ENCODE results near the gene TNS3. TPM values are rescaled to one million over a fixed set of nuclear protein-coding genes. Genes with fewer than 3 reads are reported as not detected.

Gene TNS3
- total RNA-seq, 1 experiment from 2014 or later, result 143 TPM

DNA sequence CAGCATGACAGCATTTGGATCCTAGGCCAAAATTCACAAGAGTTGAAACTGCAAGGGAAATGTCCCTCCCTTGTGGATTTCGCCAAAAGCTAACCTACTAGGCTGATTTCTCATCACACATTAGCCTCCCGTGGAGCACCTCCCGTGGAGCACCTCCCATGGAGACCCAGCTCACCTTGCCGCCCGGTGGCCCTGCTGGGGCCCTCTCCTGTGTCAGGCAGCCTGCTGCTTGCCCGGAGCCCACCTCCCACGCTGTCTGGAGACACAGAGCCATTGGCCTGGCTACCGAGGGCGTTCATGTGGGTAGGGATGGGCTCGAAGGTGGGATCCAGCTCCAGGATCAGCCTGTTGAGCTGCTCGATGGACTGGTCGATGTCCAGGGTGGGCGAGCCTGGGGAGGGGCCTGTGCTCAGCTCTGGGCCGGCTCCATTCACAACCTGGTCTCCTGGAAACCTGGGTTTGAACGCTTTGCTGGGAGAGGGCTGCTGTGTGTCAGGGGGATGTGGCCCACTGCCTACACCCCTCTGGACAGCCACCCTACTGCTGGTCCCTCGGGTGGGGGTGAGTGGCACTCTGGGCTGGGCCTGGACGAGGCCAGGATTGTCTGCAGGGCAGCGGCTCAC, 213.6 kb downstream of the TNS3 start:
- H3K4me2 ChIP-seq, result no peak overlapping the region
- H3K27ac ChIP-seq, result no peak overlapping the region
- peaks cover 57% of the 10 kb centered on the region; the same call in 1 of the 2 replicates for H3F3A ChIP-seq (ENCODE audit: insufficient read depth, low read depth)
- H3K9me3 ChIP-seq (ENCODE audit: insufficient read depth, low read depth), result no peaks in the 10 kb centered on the region
- ChIA-PET CTCF (no interaction called here), POLR2A (ENCODE audit: unreplicated experiment) (no interaction called here)
- peaks cover 66% of the 10 kb centered on the region for H3K36me3 ChIP-seq (ENCODE audit: low read depth)
- peaks cover 100% of the 10 kb centered on the region for H4K20me1 ChIP-seq (ENCODE audit: insufficient read depth)
- no peaks in the 10 kb centered on the region for H3K27me3 ChIP-seq (ENCODE audit: insufficient read depth, low read depth)
- BruUV-seq (replicated peaks), result no TSS peak
- H3K79me2 ChIP-seq (ENCODE audit: low read depth), result peaks cover 89% of the 10 kb centered on the region
- no peak overlapping the region for H3K4me3 ChIP-seq
- no peak for DNase-seq
- no peaks in the 10 kb centered on the region for H3K9me2 ChIP-seq (ENCODE audit: insufficient read depth)
- intact Hi-C loops (cut with micrococcal nuclease; ENCODE audit: unreplicated experiment), result no loop called here
- TF ChIP-seq, protein P1, sequence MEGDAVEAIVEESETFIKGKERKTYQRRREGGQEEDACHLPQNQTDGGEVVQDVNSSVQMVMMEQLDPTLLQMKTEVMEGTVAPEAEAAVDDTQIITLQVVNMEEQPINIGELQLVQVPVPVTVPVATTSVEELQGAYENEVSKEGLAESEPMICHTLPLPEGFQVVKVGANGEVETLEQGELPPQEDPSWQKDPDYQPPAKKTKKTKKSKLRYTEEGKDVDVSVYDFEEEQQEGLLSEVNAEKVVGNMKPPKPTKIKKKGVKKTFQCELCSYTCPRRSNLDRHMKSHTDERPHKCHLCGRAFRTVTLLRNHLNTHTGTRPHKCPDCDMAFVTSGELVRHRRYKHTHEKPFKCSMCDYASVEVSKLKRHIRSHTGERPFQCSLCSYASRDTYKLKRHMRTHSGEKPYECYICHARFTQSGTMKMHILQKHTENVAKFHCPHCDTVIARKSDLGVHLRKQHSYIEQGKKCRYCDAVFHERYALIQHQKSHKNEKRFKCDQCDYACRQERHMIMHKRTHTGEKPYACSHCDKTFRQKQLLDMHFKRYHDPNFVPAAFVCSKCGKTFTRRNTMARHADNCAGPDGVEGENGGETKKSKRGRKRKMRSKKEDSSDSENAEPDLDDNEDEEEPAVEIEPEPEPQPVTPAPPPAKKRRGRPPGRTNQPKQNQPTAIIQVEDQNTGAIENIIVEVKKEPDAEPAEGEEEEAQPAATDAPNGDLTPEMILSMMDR (conservative IDR thresholded peaks at IDR 0.05), result no peak
- H2AFZ ChIP-seq, result no peak overlapping the region
- H3K4me1 ChIP-seq (replicated peaks; ENCODE audit: insufficient read depth), result no peaks in the 10 kb centered on the region

DNA sequence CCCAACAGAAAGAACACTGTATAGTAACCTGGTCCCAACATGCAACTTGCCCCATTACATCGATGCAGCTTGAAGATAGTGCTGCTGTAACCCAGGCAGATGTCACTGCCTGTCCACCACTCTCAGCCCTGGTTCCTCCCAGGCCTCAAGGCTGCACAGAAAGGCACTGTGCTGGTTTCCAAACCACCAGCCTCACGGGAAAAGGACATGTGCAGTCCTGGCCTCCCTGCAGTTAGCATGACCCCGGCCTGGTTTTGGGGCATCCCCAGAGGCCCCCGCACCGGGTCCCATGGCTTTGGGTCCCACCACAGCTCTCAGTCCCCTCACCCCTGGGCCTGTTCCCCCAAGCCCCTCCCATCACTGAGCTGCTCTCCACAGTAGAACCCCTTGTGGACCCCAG, 214.5 kb downstream of the TNS3 start:
- Histone ChIP-seq H3K27ac (no peak overlapping the region), H3K79me2 (ENCODE audit: low read depth) (peaks cover 89% of the 10 kb centered on the region), H3F3A (ENCODE audit: insufficient read depth, low read depth) (peaks cover 54% of the 10 kb centered on the region), H3K4me3 (no peak overlapping the region), H3K9me3 (ENCODE audit: insufficient read depth, low read depth) (no peaks in the 10 kb centered on the region), H3K27me3 (ENCODE audit: insufficient read depth, low read depth) (no peaks in the 10 kb centered on the region), H3K4me1 (replicated peaks; ENCODE audit: insufficient read depth) (peaks cover 4% of the 10 kb centered on the region), H4K20me1 (ENCODE audit: insufficient read depth) (peaks cover 97% of the 10 kb centered on the region), H2AFZ (no peak overlapping the region), H3K9me2 (ENCODE audit: insufficient read depth) (no peaks in the 10 kb centered on the region), H3K36me3 (ENCODE audit: low read depth) (peaks cover 68% of the 10 kb centered on the region), H3K4me2 (no peak overlapping the region)
- ChIA-PET CTCF (no interaction called here), POLR2A (ENCODE audit: unreplicated experiment) (no interaction called here)
- intact Hi-C loops (cut with micrococcal nuclease; ENCODE audit: unreplicated experiment), result no loop called here
- no peak for DNase-seq
- no TSS peak for BruUV-seq (replicated peaks)
- TF ChIP-seq, protein P1 (conservative IDR thresholded peaks at IDR 0.05), result no peak
- TF ChIP-seq EZH2 (IDR thresholded peaks at IDR 0.05; ENCODE audit: low read depth), result no peak

DNA sequence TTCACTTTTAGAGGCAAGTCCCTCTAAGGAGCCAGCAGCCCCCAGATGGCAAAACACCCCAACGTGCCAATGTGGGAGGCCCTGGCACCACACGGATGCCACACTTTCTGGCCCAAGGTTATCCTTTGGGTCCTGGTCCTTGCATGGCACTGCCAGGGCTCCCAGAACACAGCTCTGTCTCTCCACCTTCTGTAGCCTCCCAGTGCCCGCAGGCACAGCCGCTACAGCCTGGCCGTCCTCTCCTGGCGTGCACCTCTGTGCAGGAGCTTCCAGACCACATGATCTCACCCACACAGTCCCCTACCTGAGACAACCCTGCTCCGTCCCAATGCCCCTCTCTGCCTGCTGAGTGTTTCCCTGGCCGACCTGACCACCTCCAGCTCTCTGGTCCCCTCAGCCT, 215.0 kb downstream of the TNS3 start:
- H3K4me1 ChIP-seq (replicated peaks; ENCODE audit: insufficient read depth), result peaks cover 8% of the 10 kb centered on the region
- H3K4me2 ChIP-seq, result no peak overlapping the region
- peaks cover 55% of the 10 kb centered on the region for H3F3A ChIP-seq (ENCODE audit: insufficient read depth, low read depth)
- H3K27ac ChIP-seq, result no peak overlapping the region
- H3K9me3 ChIP-seq (ENCODE audit: insufficient read depth, low read depth), result no peaks in the 10 kb centered on the region
- H3K4me3 ChIP-seq, result no peak overlapping the region
- POLR2A ChIA-PET (ENCODE audit: unreplicated experiment), result no interaction called here
- DNase-seq, result no peak
- peaks cover 86% of the 10 kb centered on the region for H3K79me2 ChIP-seq (ENCODE audit: low read depth)
- H4K20me1 ChIP-seq (ENCODE audit: insufficient read depth), result peaks cover 97% of the 10 kb centered on the region
- intact Hi-C loops (cut with micrococcal nuclease; ENCODE audit: unreplicated experiment), result no loop called here
- no peaks in the 10 kb centered on the region for H3K27me3 ChIP-seq (ENCODE audit: insufficient read depth, low read depth)
- no peak overlapping the region for H2AFZ ChIP-seq
- H3K36me3 ChIP-seq (ENCODE audit: low read depth), result peaks cover 64% of the 10 kb centered on the region
- CTCF ChIA-PET, result no interaction called here
- H3K9me2 ChIP-seq (ENCODE audit: insufficient read depth), result no peaks in the 10 kb centered on the region
- no TSS peak for BruUV-seq (replicated peaks)
- TF ChIP-seq, protein P1 (conservative IDR thresholded peaks at IDR 0.05), result no peak
- no peak for TF ChIP-seq EZH2 (IDR thresholded peaks at IDR 0.05; ENCODE audit: low read depth)
